IPS-11a (cell line): ENCODE measurements around the gene NCSTN.

ENCODE experiments used
- H3K4me3 ChIP-seq: one replicate; pipeline ENCODE4 v1.5.1; 2013; ENCODE audit warnings: low read depth, low read length, control low read depth

NCSTN gene

GRCh38 chr1:160342953-160343869 is at the start of gene NCSTN, which contains the start of gene COPA:
Gene NCSTN (plus strand): TSS chr1:160343383. CDS start chr1:160343397, 14 bp downstream.
Gene COPA (minus strand): TSS chr1:160343250. CDS start chr1:160343170, 80 bp downstream.
- peak within 1 kb of the TSS; percentile 74 for H3K4me3 ChIP-seq

GRCh38 chr1:160296036-160296435 is 47.1 kb upstream of the NCSTN start:
- no peak overlapping the region for H3K4me3 ChIP-seq

GRCh38 chr1:160300173-160300572 is 43.0 kb upstream of the NCSTN start:
- H3K4me3 ChIP-seq: no peak overlapping the region

- no peak overlapping the region for H3K4me3 ChIP-seq
Observed at GRCh38 chr1:160307118-160307791, 35.9 kb upstream of the NCSTN start.

GRCh38 chr1:160308451-160309184 is 34.6 kb upstream of the NCSTN start:
- no peak overlapping the region for H3K4me3 ChIP-seq

- H3K4me3 ChIP-seq: no peak overlapping the region
Observed at GRCh38 chr1:160309185-160309557, 34.0 kb upstream of the NCSTN start.

- no peak overlapping the region for H3K4me3 ChIP-seq
Observed at GRCh38 chr1:160309571-160309970, 33.6 kb upstream of the NCSTN start.

GRCh38 chr1:160315359-160315758 is 27.8 kb upstream of the NCSTN start:
- no peak overlapping the region for H3K4me3 ChIP-seq

GRCh38 chr1:160322831-160323230 is 20.4 kb upstream of the NCSTN start:
- H3K4me3 ChIP-seq: no peak overlapping the region

GRCh38 chr1:160325252-160325651 is 17.9 kb upstream of the NCSTN start:
- no peak overlapping the region for H3K4me3 ChIP-seq

GRCh38 chr1:160326418-160326817 is 16.8 kb upstream of the NCSTN start:
- H3K4me3 ChIP-seq: no peak overlapping the region

- no peak overlapping the region for H3K4me3 ChIP-seq
Observed at GRCh38 chr1:160328184-160328583, 15.0 kb upstream of the NCSTN start.

- no peak overlapping the region for H3K4me3 ChIP-seq
Observed at GRCh38 chr1:160330119-160330518, 13.1 kb upstream of the NCSTN start.

GRCh38 chr1:160332516-160332915 is 10.7 kb upstream of the NCSTN start:
- no peak overlapping the region for H3K4me3 ChIP-seq

GRCh38 chr1:160338580-160338979 is 4.6 kb upstream of the NCSTN start:
- H3K4me3 ChIP-seq: no peak overlapping the region

GRCh38 chr1:160340146-160340545 is 3.0 kb upstream of the NCSTN start:
- H3K4me3 ChIP-seq: no peak overlapping the region

- no peak overlapping the region for H3K4me3 ChIP-seq
Observed at GRCh38 chr1:160340866-160341265, 2.3 kb upstream of the NCSTN start.

- H3K4me3 ChIP-seq: peak overlapping the region; percentile 74
Observed at GRCh38 chr1:160342526-160342925, 657 bp upstream of the NCSTN start.

GRCh38 chr1:160344241-160344640 is 1.1 kb downstream of the NCSTN start:
- peak overlapping the region; percentile 74 for H3K4me3 ChIP-seq

- H3K4me3 ChIP-seq: no peak overlapping the region
Observed at GRCh38 chr1:160344936-160345335, 1.8 kb downstream of the NCSTN start.

- H3K4me3 ChIP-seq: no peak overlapping the region
Observed at GRCh38 chr1:160346463-160346862, 3.3 kb downstream of the NCSTN start.
